Neural cell (in vitro differentiated cells): ENCODE results near the gene UBE3B. TPM values are rescaled to one million over a fixed set of nuclear protein-coding genes. Genes with fewer than 3 reads are reported as not detected.

Source experiments
- H2AFZ ChIP-seq: fragments of 200-600, 300-800 bp; sonication (generic), shearing (Covaris generic); 2 replicates; pipeline ENCODE4 v1.6.0; 2014; ENCODE audit warnings: low read depth, mild to moderate bottlenecking, antibody characterized with exemption, low read length, moderate library complexity
- H3F3A ChIP-seq: fragments of 200-600 bp; shearing (Covaris generic); 2 replicates; pipeline ENCODE4 v1.6.1; 2016; ENCODE audit warnings: mild to moderate bottlenecking, moderate library complexity, mixed read lengths, antibody characterized with exemption, low read length; ENCODE audit not compliant: insufficient read depth, poor library complexity, severe bottlenecking
- H3K27ac ChIP-seq: fragments of 200-600, 300-800 bp; sonication (generic), shearing (Covaris generic); 2 replicates; pipeline ENCODE4 v1.5.1; 2014; ENCODE audit warnings: mild to moderate bottlenecking, low read length, moderate library complexity
- H3K27me3 ChIP-seq: fragments of 300-800, 200-600 bp; sonication (generic), shearing (Covaris generic); 2 replicates; pipeline ENCODE4 v1.6.0; 2014; ENCODE audit warnings: mild to moderate bottlenecking, low read depth, low read length, moderate library complexity; ENCODE audit not compliant: insufficient read depth
- H3K36me3 ChIP-seq: fragments of 300-800, 200-600 bp; sonication (generic), shearing (Covaris generic); 2 replicates; pipeline ENCODE4 v1.5.1; 2014; ENCODE audit warnings: mild to moderate bottlenecking, antibody characterized with exemption, low read length, moderate library complexity; ENCODE audit not compliant: insufficient read depth
- H3K4me2 ChIP-seq: fragments of 300-800, 200-600 bp; sonication (generic), shearing (Covaris generic); 2 replicates; pipeline ENCODE4 v1.6.0; 2014; ENCODE audit warnings: mild to moderate bottlenecking, low read length
- H3K4me3 ChIP-seq: fragments of 300-800, 200-600 bp; sonication (generic), shearing (Covaris generic); 2 replicates; pipeline ENCODE4 v1.5.1; 2014; ENCODE audit warnings: mild to moderate bottlenecking, low read length, moderate library complexity
- H3K79me2 ChIP-seq: fragments of 200-600 bp; shearing (Covaris generic); replicated peaks from 2 replicates; pipeline ENCODE4 v1.6.0; 2014; ENCODE audit warnings: mild to moderate bottlenecking, low read length, moderate library complexity; ENCODE audit not compliant: insufficient read depth
- H3K9ac ChIP-seq: fragments of 300-800, 200-600 bp; sonication (generic), shearing (Covaris generic); 2 replicates; pipeline ENCODE4 v1.6.1; 2016; ENCODE audit warnings: mild to moderate bottlenecking, low read length, mixed read lengths
- H3K9me2 ChIP-seq: fragments of 200-600 bp; shearing (Covaris generic); 2 replicates; pipeline ENCODE4 v1.6.1; 2016; ENCODE audit warnings: mild to moderate bottlenecking, low read length, mixed read lengths; ENCODE audit not compliant: insufficient read depth
- H3K9me3 ChIP-seq: fragments of 200-600, 300-800 bp; sonication (generic), shearing (Covaris generic); 2 replicates; pipeline ENCODE4 v1.6.1; 2016; ENCODE audit warnings: mild to moderate bottlenecking, mixed run types, low read length, moderate library complexity, mixed read lengths
- H4K20me1 ChIP-seq: fragments of 200-600 bp; shearing (Covaris generic); 2 replicates; pipeline ENCODE4 v1.6.1; 2016; ENCODE audit warnings: mild to moderate bottlenecking, mixed run types; ENCODE audit not compliant: insufficient read depth
- EP300 ChIP-seq: fragments of 450-650 bp; conservative IDR thresholded peaks from 2 replicates; pipeline ENCODE4 v1.6.1; 2014; ENCODE audit warnings: antibody characterized with exemption, mild to moderate bottlenecking, moderate library complexity; ENCODE audit not compliant: poor library complexity, severe bottlenecking
- EZH2 ChIP-seq: fragments of 200-600, 300-800 bp; shearing (Covaris generic), sonication (generic); IDR thresholded peaks from 2 replicates; pipeline ENCODE4 v1.6.1; 2014; ENCODE audit warnings: antibody characterized with exemption, low read length, borderline replicate concordance, mild to moderate bottlenecking; ENCODE audit not compliant: insufficient read depth, poor library complexity, severe bottlenecking
- MXI1 ChIP-seq: fragments of 450-650 bp; conservative IDR thresholded peaks from 2 replicates; pipeline ENCODE4 v1.6.1; 2014; ENCODE audit warnings: antibody characterized with exemption, mild to moderate bottlenecking; ENCODE audit not compliant: poor library complexity, severe bottlenecking
- POLR2AphosphoS5 ChIP-seq: IDR thresholded peaks from 2 replicates; pipeline ENCODE4 v1.6.1; 2012
- RAD21 ChIP-seq: fragments of 450-650 bp; conservative IDR thresholded peaks from 2 replicates; pipeline ENCODE4 v1.6.1; 2014; ENCODE audit warnings: antibody characterized with exemption, mild to moderate bottlenecking, moderate library complexity
- SMC3 ChIP-seq: fragments of 450-650 bp; conservative IDR thresholded peaks from 2 replicates; pipeline ENCODE4 v1.6.1; 2014; ENCODE audit warnings: antibody characterized with exemption, mild to moderate bottlenecking, moderate library complexity; ENCODE audit not compliant: poor library complexity
- TAF1 ChIP-seq: IDR thresholded peaks from 2 replicates; pipeline ENCODE4 v1.6.1; 2012; ENCODE audit warnings: low read depth
- polyA plus RNA-seq: library from polyadenylated mRNA; depleted of rRNA; stranded (reverse); fragments of >200 nt; gene quantifications from 2 replicates; pipeline ENCODE4 v1.2.3, GENCODE V29; 2014
- TF ChIP-seq, protein P1 (sequence below): fragments of 450-650 bp; IDR thresholded peaks from 2 replicates; pipeline ENCODE4 v1.5.1; 2014; ENCODE audit warnings: antibody characterized with exemption, mild to moderate bottlenecking, moderate library complexity; ENCODE audit not compliant: poor library complexity, severe bottlenecking
- TF ChIP-seq, protein P2 (sequence below): IDR thresholded peaks from 2 replicates; pipeline ENCODE4 v1.6.1; 2012; ENCODE audit warnings: borderline replicate concordance

UBE3B gene
- polyA plus RNA-seq, 1 donor from 2014 or later: 21.7 TPM

DNA sequence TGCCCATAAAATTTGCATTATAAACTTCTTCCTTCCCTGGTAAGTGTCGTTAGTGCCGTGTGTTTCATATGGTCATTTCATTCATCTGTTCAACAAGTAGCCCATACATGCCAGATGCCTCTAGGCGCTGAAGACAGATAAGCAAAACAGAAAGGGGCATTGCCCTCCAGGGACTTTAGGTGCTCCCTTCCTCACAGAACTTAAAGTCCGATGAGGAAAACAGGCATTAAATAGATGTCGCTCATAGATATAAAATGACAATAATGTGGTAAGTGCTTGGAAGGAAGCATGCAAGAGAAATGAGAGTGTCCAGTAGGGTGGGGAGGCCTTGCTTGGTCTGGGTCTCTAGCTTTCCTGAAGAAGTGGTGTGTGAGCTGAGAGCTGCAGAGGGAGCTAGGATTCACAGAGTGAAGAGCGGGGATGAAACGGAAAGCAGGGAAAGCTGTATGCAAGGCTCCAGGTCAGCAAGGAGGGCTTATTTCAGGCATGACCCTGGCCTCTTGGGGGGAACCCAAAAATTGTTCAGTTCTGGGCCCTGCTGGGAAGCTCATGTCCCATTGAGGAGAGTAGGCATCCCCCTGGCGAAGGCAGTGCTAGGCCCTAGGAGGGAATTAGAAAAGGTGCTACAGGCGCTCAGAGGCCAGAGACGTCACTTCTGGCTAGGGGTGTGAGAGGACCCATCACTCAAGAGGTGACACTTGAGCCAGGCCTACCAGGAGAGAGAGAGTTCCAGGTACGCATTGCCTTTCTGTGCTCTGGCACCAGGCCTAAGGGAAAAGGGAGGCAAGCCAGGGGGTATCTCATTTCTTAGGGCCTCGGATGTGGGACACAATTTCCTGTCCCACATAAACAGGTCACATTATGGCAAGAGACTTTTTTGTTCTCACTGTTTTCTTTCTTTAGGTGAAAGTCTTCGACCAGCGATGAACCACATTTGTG, 11.9 kb downstream of the UBE3B start:
- H3K36me3 ChIP-seq: peaks cover 8% of the 10 kb centered on the region

DNA sequence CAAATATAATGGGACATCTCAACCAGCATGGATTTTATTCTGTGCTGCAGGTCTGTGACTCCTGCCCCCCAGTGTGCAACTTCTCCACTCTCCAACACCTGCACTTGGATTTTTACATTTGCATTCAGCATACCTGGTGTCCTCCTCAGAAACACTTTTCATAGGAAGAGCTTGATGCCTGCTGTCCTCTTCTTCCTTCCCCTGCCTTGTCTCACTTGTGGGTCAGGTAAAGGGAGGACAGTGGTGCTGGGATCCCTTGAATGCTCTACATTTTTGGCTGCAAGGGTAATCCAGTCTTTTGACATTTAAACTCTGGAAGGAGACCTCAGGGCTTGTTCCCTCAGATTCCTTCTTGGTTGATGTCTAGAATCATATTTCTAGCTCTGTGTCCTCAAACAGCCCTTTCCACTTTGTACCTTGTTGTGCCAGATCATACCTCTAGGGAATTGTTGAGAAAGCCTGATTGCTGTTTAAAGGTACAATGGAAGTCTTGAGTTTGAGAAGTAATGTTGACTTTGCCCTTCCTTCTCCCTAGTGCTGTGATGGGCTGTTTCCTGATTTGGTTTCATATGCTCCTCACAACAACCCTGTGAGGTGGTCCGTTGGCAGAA, 12.6 kb downstream of the UBE3B start:
- Histone ChIP-seq H3K4me3 (no peak overlapping the region), H3K9ac (no peak overlapping the region), H4K20me1 (no peaks in the 10 kb centered on the region), H3K4me2 (no peak overlapping the region), H3K36me3 (peaks cover 8% of the 10 kb centered on the region), H2AFZ (no peak overlapping the region), H3K79me2 (no peaks in the 10 kb centered on the region), H3K27ac (no peak overlapping the region), H3F3A (no peaks in the 10 kb centered on the region), H3K9me3 (no peaks in the 10 kb centered on the region), H3K9me2 (no peaks in the 10 kb centered on the region), H3K27me3 (no peaks in the 10 kb centered on the region)
- TF ChIP-seq POLR2AphosphoS5: no peak
- TF ChIP-seq SMC3: no peak
- no peak for TF ChIP-seq TAF1
- TF ChIP-seq, protein P1, sequence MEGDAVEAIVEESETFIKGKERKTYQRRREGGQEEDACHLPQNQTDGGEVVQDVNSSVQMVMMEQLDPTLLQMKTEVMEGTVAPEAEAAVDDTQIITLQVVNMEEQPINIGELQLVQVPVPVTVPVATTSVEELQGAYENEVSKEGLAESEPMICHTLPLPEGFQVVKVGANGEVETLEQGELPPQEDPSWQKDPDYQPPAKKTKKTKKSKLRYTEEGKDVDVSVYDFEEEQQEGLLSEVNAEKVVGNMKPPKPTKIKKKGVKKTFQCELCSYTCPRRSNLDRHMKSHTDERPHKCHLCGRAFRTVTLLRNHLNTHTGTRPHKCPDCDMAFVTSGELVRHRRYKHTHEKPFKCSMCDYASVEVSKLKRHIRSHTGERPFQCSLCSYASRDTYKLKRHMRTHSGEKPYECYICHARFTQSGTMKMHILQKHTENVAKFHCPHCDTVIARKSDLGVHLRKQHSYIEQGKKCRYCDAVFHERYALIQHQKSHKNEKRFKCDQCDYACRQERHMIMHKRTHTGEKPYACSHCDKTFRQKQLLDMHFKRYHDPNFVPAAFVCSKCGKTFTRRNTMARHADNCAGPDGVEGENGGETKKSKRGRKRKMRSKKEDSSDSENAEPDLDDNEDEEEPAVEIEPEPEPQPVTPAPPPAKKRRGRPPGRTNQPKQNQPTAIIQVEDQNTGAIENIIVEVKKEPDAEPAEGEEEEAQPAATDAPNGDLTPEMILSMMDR: no peak
- TF ChIP-seq RAD21: no peak
- no peak for TF ChIP-seq EP300
- no peak for TF ChIP-seq MXI1
- TF ChIP-seq, protein P2, sequence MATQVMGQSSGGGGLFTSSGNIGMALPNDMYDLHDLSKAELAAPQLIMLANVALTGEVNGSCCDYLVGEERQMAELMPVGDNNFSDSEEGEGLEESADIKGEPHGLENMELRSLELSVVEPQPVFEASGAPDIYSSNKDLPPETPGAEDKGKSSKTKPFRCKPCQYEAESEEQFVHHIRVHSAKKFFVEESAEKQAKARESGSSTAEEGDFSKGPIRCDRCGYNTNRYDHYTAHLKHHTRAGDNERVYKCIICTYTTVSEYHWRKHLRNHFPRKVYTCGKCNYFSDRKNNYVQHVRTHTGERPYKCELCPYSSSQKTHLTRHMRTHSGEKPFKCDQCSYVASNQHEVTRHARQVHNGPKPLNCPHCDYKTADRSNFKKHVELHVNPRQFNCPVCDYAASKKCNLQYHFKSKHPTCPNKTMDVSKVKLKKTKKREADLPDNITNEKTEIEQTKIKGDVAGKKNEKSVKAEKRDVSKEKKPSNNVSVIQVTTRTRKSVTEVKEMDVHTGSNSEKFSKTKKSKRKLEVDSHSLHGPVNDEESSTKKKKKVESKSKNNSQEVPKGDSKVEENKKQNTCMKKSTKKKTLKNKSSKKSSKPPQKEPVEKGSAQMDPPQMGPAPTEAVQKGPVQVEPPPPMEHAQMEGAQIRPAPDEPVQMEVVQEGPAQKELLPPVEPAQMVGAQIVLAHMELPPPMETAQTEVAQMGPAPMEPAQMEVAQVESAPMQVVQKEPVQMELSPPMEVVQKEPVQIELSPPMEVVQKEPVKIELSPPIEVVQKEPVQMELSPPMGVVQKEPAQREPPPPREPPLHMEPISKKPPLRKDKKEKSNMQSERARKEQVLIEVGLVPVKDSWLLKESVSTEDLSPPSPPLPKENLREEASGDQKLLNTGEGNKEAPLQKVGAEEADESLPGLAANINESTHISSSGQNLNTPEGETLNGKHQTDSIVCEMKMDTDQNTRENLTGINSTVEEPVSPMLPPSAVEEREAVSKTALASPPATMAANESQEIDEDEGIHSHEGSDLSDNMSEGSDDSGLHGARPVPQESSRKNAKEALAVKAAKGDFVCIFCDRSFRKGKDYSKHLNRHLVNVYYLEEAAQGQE: no peak

More for the DNA sequence above, 11.9 kb downstream of the UBE3B start:
- no peak overlapping the region for H3K4me3 ChIP-seq
- no peaks in the 10 kb centered on the region for H3K9me2 ChIP-seq
- no peaks in the 10 kb centered on the region for H3K27me3 ChIP-seq
- no peak overlapping the region for H3K27ac ChIP-seq
- no peaks in the 10 kb centered on the region for H3K9me3 ChIP-seq
- H3K9ac ChIP-seq: no peak overlapping the region
- no peaks in the 10 kb centered on the region for H3F3A ChIP-seq
- H3K79me2 ChIP-seq: no peaks in the 10 kb centered on the region
- H3K4me2 ChIP-seq: no peak overlapping the region
- TF ChIP-seq SMC3 (no peak), EP300 (no peak), POLR2AphosphoS5 (no peak), MXI1 (no peak), RAD21 (no peak), EZH2 (no peak), TAF1 (no peak)
- TF ChIP-seq, protein P2: no peak
- TF ChIP-seq, protein P1: no peak
- H4K20me1 ChIP-seq: no peaks in the 10 kb centered on the region
- H2AFZ ChIP-seq: no peak overlapping the region
